ENCODE results near the gene ZNF215.
"Not testable (repeated sequence)": the region's sequence is repeated elsewhere in the genome, so short reads cannot be mapped to it uniquely, and the experiment has no call there.

ZNF215 gene

GRCh38 chr11:6943131-6943530 is 16.9 kb downstream of the ZNF215 start:
- no peak for DNase-seq

DNA sequence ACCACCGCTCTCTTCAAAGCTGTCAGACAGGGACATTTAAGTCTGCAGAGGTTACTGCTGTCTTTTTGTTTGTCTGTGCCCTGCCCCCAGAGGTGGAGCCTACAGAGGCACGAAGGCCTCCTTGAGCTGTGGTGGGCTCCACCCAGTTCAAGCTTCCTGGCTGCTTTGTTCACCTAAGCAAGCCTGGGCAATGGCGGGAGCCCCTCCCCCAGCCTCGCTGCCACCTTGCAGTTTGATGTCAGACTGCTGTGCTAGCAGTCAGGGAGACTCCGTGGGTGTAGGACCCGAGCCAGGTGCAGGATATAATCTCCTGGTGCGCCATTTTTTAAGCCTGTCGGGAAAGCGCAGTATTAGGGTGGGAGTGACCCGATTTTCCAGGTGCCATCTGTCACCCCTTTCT is 28.0 kb downstream of the ZNF215 start:
- not testable (repeated sequence) for DNase-seq

DNA sequence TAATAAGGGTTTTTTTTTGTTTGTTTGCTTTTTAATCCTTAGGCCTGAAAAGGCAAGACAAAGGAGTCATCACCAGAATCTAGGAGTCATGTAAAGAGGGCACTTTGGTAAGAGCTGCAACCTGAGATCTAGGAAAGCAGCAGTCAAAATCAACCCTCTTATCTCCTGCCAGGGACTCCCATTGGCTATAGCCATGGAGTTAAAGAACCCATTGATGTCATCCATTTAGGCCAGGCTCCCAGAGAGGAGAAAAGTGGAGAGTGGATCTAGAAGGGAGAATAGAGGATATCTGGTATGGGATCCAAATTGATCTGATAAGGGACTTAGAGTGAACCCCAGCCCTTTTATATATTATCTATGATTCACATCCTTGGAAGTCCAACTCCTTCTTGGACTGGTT is 35.9 kb downstream of the ZNF215 start:
- DNase-seq, result no peak

GRCh38 chr11:6962673-6963072 is 36.4 kb downstream of the ZNF215 start:
- DNase-seq, result no peak

DNA sequence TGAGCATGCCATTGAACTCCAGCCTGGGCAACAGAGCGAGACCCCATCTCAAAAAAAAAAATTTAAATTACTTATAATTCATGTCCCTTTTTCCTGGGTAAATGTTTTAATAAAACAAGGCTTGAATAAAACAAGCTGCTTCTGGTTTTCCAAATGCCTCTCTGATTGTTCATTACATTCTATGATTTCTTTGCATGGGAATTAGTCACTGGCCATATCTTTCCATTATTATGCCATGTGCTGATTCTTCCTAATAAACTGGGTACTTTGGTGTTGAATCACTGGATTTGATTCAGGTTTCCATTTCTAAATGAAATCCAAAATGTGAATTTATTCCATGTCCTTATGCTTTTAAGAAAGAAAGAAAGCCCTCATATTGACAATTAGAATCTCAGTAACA is 42.6 kb downstream of the ZNF215 start:
- no peak for DNase-seq

DNA sequence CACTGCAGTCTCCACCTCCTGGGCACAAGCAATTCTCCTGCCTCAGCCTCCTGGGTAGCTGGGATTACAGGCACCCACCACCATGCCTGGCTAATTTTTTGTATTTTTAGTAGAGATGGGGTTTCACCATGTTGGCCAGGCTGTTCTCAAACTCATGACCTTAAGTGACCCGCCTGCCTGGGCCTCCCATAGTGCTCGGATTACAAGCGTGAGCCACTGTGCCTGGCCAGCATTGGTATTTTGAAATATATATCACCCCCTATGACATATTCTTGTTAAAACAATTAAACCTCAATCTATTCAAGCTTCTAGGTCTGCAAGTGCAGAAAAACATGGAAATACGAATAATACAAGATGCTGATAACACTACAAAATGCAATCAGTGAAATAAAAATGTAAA is 43.6 kb downstream of the ZNF215 start:
- not testable (repeated sequence) for DNase-seq

GRCh38 chr11:6979365-6979764 is 53.1 kb downstream of the ZNF215 start:
- DNase-seq, result no peak

GRCh38 chr11:6986487-6986886 is 60.3 kb downstream of the ZNF215 start:
- no peak for DNase-seq

DNA sequence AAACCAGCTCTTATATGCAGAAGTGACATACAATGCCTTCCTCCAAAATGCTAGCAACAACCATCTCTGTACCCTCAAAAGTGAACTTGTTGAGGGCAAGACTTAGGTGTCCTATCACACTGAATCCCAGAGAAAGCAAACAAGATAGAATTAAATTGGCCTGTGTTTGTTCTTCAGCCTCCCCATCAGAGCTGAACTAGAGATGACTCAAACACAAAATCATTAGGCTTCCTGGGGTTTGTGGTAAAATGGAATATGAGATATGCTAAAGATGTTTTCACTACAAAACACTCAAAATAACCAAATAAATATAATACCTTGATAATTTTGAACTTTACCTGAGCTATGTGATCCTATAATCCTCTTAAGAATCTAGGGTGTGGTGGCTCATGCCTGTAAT is 62.3 kb downstream of the ZNF215 start:
- DNase-seq, result no peak

- DNase-seq, result no peak
Observed at GRCh38 chr11:6991227-6991626, 65.0 kb downstream of the ZNF215 start.

DNA sequence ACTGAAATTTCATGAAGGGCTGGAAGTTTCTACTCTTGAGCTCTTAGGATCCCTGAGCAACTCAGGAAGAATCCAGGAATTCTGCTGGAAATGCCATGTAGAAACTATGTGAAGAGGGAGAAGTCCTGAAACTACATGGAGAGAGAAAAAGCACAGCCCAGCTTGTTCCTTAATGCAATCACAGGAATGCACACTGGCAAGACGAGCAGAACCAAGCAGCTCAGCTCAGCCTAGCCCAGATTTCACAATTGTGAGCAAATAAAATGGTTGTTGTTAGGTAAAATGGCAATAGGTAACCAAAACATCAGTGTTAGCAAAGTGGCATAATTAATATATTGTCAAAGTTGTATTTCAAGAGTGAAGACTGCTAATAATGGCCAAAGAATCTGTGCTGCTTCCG is 65.8 kb downstream of the ZNF215 start:
- no peak for DNase-seq

- DNase-seq, result no peak
Observed at GRCh38 chr11:6992457-6993417, 66.5 kb downstream of the ZNF215 start.

- no peak for DNase-seq
Observed at GRCh38 chr11:6995703-6996102, 69.5 kb downstream of the ZNF215 start.

- DNase-seq, result no peak
Observed at GRCh38 chr11:7004482-7004881, 78.3 kb downstream of the ZNF215 start.

All from CD4-positive, alpha-beta T cell treated with Interleukin-12 subunit alpha and Interleukin-12 subunit beta, for 1 hour (primary cell).